ENCODE data around the gene ZC3H7B.

ZC3H7B gene

DNA sequence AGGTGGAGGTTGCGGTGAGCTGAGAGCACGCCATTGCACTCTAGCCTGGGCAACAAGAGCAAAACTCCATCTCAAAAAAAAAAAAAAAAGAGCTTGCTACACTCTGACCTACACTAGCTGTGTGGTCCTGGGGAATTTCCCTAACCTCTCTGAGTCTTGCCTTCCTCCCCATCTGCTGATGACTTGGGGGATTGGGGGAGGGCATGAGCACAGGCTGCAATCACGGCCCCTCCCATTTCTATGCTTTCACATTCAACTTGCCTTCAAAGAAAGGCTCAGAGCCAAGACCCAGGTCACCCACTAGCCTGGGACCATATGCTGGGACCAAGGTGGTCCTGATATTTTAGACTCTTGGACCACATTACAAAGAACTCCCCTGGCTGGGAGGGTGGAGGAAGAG, 40.7 kb downstream of the ZC3H7B start:
- H3K27ac ChIP-seq (ENCODE audit: low read length), result no peak overlapping the region
- DNase-seq (ENCODE audit: low read depth, low spot score), result no peak
- peaks cover 32% of the 10 kb centered on the region for H3K36me3 ChIP-seq (ENCODE audit: control insufficient read depth, insufficient read depth, low read length)
- H3K4me1 ChIP-seq (ENCODE audit: control insufficient read depth, insufficient read depth, low read length), result no peaks in the 10 kb centered on the region
- H3K27me3 ChIP-seq (ENCODE audit: control insufficient read depth, insufficient read depth, low read length), result no peaks in the 10 kb centered on the region
- WGBS (ENCODE audit: insufficient coverage, insufficient read length), result no CpG with 5 or more reads among the region's 3 CpGs
- no peaks in the 10 kb centered on the region for H3K9me3 ChIP-seq (ENCODE audit: control insufficient read depth, insufficient read depth, low read length)
- no peak overlapping the region for H3K4me3 ChIP-seq (ENCODE audit: low read length)

DNA sequence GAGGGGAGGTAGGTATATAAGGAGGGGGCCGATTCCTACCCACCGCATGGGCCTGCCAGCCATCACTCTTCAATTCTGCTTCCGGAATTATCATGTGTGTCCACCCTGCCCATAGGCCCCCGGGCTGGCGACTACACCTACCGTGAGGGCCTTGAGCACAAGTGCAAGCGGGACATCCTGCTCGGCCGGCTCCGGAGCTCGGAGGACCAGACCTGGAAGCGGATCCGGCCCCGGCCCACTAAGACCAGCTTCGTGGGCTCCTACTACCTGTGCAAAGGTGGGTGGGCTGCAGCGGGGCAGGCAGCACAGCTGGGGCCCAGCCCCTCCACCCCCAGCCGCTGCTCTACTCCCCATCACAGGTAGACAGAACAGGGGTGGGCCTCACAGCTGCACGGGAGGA, 42.0 kb downstream of the ZC3H7B start:
- Histone ChIP-seq H3K4me1 (ENCODE audit: control insufficient read depth, insufficient read depth, low read length) (no peaks in the 10 kb centered on the region), H3K36me3 (ENCODE audit: control insufficient read depth, insufficient read depth, low read length) (peaks cover 42% of the 10 kb centered on the region), H3K4me3 (ENCODE audit: low read length) (no peak overlapping the region), H3K9me3 (ENCODE audit: control insufficient read depth, insufficient read depth, low read length) (no peaks in the 10 kb centered on the region), H3K27me3 (ENCODE audit: control insufficient read depth, insufficient read depth, low read length) (no peaks in the 10 kb centered on the region), H3K27ac (ENCODE audit: low read length) (no peak overlapping the region)
- no peak for DNase-seq (ENCODE audit: low read depth, low spot score)
- WGBS (ENCODE audit: insufficient coverage, insufficient read length), result no CpG with 5 or more reads among the region's 18 CpGs

DNA sequence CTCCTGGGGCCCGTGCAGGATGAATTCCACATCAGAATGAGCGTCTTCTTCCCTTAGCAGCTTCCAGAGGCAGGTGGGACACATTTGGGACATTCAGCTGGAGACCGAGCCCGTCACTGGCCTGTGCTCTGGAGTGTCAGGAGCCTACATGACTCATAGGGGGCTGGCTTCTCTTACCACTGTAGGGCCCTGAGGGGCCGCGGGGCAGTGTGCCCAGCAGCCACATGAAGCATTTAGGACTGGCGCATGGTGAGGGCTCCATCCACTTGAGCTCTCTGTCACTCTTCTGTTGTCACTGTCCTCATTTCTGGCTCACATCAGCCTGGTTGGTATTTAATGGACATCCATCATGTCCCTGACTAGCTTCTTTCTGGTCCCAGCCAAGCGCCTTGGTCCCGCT, 42.4 kb downstream of the ZC3H7B start:
- H3K27me3 ChIP-seq (ENCODE audit: control insufficient read depth, insufficient read depth, low read length), result no peaks in the 10 kb centered on the region
- no peak overlapping the region for H3K27ac ChIP-seq (ENCODE audit: low read length)
- no peaks in the 10 kb centered on the region for H3K4me1 ChIP-seq (ENCODE audit: control insufficient read depth, insufficient read depth, low read length)
- H3K36me3 ChIP-seq (ENCODE audit: control insufficient read depth, insufficient read depth, low read length), result peaks cover 45% of the 10 kb centered on the region
- H3K9me3 ChIP-seq (ENCODE audit: control insufficient read depth, insufficient read depth, low read length), result no peaks in the 10 kb centered on the region
- DNase-seq (ENCODE audit: low read depth, low spot score), result no peak
- no CpG with 5 or more reads among the region's 9 CpGs for WGBS (ENCODE audit: insufficient coverage, insufficient read length)
- H3K4me3 ChIP-seq (ENCODE audit: low read length), result no peak overlapping the region

DNA sequence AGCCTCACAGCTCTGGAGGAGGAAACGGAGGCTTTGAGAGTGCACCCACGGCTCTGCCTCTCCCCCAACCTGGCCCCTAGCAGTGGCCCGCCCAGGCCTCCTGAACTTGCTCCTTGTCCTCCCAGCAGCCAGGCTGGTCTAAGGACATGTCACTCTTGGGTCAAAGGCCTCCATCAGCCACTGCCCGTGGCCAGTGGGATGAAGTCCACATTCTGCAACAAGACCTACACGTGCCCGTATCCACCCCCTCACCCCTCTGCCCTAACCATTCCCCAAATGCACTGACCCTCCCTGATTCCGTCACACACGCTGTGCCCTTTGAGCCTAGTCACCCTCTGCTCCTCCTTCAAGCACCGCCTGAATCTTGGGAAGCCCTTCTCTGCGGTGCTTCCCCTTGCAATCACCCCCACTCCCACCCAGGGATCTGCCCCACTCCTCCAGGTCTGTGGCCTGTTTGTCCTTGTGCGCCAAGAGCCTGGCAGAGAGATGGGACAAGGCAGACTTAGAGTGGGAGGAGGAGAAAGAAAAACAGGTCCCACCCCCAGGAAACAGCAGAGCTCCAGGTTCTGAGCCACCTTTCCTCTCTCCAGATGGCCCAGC, 43.0 kb downstream of the ZC3H7B start:
- Histone ChIP-seq H3K27me3 (ENCODE audit: control insufficient read depth, insufficient read depth, low read length) (no peaks in the 10 kb centered on the region), H3K27ac (ENCODE audit: low read length) (no peak overlapping the region), H3K9me3 (ENCODE audit: control insufficient read depth, insufficient read depth, low read length) (no peaks in the 10 kb centered on the region), H3K4me3 (ENCODE audit: low read length) (no peak overlapping the region), H3K4me1 (ENCODE audit: control insufficient read depth, insufficient read depth, low read length) (no peaks in the 10 kb centered on the region), H3K36me3 (ENCODE audit: control insufficient read depth, insufficient read depth, low read length) (peaks cover 48% of the 10 kb centered on the region)
- no peak for DNase-seq (ENCODE audit: low read depth, low spot score)
- no CpG with 5 or more reads among the region's 11 CpGs for WGBS (ENCODE audit: insufficient coverage, insufficient read length)

DNA sequence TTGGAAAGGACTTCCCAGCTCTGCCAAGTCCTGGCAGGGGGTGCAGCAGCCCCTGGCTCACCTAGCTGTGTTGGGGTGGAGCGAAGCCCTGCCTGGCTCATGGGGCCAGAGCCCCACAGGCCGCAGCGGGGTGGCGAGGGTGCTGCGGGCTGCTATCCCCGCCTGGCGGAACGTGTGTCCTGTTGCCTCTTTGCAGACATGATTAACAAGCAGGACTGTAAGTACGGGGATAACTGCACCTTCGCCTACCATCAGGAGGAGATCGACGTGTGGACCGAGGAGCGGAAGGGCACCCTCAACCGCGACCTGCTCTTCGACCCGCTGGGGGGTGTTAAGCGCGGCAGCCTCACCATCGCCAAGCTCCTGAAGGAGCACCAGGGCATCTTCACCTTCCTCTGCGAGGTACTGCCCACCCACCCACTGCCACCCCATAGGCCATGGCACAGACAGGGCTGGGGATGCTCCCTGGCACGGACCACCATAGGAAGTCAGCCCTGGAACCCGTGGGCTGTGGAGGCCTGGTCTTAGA, 44.5 kb downstream of the ZC3H7B start:
- H3K27ac ChIP-seq (ENCODE audit: low read length), result no peak overlapping the region
- no CpG with 5 or more reads among the region's 24 CpGs for WGBS (ENCODE audit: insufficient coverage, insufficient read length)
- no peak overlapping the region for H3K4me3 ChIP-seq (ENCODE audit: low read length)
- H3K36me3 ChIP-seq (ENCODE audit: control insufficient read depth, insufficient read depth, low read length), result peaks cover 49% of the 10 kb centered on the region
- DNase-seq (ENCODE audit: low read depth, low spot score), result no peak
- no peaks in the 10 kb centered on the region for H3K4me1 ChIP-seq (ENCODE audit: control insufficient read depth, insufficient read depth, low read length)
- no peaks in the 10 kb centered on the region for H3K27me3 ChIP-seq (ENCODE audit: control insufficient read depth, insufficient read depth, low read length)
- no peaks in the 10 kb centered on the region for H3K9me3 ChIP-seq (ENCODE audit: control insufficient read depth, insufficient read depth, low read length)

DNA sequence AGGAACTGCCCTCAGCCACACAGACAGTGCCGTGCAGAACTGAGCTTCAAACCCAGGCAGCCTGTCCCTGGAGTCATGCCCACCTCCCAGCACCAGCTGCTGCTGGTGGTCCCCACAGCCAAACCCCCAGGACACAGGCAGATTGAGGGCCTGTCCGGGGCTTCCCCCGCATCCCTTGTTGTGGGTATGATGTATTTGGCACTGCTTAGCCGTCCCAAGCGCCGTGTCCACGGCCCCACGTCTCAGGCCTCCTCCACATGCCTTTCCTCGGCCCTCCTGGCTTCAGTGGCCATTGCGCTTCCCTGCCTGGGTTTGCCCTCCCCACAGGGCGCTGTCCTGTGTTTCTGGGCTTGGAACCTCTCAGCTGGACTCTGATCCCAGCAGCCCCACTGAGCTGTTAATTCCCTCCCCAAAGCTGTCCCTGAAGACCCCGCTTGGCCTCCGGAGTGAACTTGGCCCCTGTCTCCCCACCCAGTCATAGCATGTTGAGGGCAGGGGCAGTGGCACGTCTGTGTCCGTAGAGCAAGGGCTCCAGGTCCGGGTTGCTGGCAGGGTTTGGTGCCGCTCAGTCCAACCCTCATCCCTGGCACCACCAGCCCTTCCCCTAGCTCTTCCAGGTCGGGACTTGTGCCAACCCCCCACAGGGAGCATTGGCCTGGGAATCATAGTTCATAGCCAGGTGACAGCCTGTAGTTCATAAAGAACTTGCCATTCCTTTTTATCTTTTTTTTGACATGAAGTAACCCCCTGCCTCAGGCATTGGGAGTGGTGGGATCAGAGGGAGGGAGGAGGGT, 45.9 kb downstream of the ZC3H7B start:
- H3K27ac ChIP-seq (ENCODE audit: low read length), result no peak overlapping the region
- peaks cover 58% of the 10 kb centered on the region for H3K36me3 ChIP-seq (ENCODE audit: control insufficient read depth, insufficient read depth, low read length)
- no peak for DNase-seq (ENCODE audit: low read depth, low spot score)
- no peaks in the 10 kb centered on the region for H3K4me1 ChIP-seq (ENCODE audit: control insufficient read depth, insufficient read depth, low read length)
- WGBS (ENCODE audit: insufficient coverage, insufficient read length), result no CpG with 5 or more reads among the region's 18 CpGs
- H3K4me3 ChIP-seq (ENCODE audit: low read length), result no peak overlapping the region
- H3K27me3 ChIP-seq (ENCODE audit: control insufficient read depth, insufficient read depth, low read length), result no peaks in the 10 kb centered on the region
- H3K9me3 ChIP-seq (ENCODE audit: control insufficient read depth, insufficient read depth, low read length), result no peaks in the 10 kb centered on the region

DNA sequence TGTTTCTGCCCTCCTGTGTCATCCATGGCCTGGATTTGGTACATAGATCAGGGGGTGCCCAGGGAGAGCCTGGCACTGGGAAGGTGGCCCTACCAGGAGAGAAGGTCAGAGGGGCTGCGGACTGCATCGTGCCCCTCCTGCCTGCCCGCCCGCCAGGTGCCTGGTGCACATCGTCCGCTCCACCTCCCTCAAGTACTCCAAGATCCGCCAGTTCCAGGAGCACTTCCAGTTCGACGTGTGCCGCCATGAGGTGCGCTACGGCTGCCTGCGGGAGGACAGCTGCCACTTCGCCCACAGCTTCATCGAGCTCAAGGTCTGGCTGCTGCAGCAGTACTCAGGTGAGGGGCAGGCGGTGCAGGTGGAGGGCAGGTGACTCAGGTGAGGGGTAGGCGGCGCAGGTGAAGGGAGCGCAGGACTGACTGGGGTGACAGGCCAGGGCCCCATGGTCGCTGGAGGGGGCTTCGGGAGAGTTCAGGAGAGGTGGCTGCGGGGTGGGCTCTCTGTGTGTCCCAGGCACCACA, 47.7 kb downstream of the ZC3H7B start:
- Histone ChIP-seq H3K4me3 (ENCODE audit: low read length) (no peak overlapping the region), H3K36me3 (ENCODE audit: control insufficient read depth, insufficient read depth, low read length) (peaks cover 58% of the 10 kb centered on the region), H3K27ac (ENCODE audit: low read length) (no peak overlapping the region), H3K4me1 (ENCODE audit: control insufficient read depth, insufficient read depth, low read length) (no peaks in the 10 kb centered on the region), H3K9me3 (ENCODE audit: control insufficient read depth, insufficient read depth, low read length) (no peaks in the 10 kb centered on the region), H3K27me3 (ENCODE audit: control insufficient read depth, insufficient read depth, low read length) (no peaks in the 10 kb centered on the region)
- no peak for DNase-seq (ENCODE audit: low read depth, low spot score)
- no CpG with 5 or more reads among the region's 22 CpGs for WGBS (ENCODE audit: insufficient coverage, insufficient read length)

DNA sequence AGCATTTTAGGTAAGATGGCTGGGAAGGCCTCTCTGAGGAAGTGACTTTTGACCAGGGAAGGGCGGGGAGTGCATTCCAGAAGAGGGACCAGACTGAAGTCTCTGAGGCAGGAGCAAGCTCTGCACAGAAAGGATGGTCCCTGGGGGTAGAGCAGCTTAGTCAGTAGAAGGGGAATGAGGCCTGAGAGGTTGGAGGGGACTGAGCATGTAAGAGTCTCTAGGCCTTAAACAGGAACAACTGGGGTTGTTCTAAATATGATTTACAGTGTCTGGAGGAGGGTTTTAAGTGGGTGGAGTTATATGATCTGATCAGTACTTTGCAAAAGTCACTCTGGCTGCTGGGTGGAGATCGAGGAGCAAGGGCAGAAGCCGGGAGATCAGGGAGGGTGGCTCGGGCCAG, 48.8 kb downstream of the ZC3H7B start:
- no peak overlapping the region for H3K27ac ChIP-seq (ENCODE audit: low read length)

DNA sequence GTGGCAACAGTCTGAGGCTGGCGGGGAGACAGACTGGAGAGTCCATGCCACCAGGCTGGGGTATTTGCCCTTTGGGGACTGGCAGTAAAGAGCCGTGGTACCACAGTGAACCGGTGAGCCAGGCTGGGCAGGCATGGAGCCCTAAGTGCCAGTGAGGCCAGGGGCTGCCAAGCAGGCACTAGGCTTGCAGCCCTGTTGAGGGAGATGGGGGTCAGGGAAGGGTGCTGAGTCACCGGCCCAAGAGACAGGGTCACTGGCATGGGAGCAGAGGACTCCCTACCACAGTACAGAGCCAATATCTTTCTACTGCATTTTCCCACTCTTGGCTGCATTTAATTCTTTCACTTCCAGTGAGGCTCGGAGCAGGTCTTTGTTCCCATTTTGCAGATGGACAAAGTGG, 49.7 kb downstream of the ZC3H7B start:
- no peaks in the 10 kb centered on the region for H3K27me3 ChIP-seq (ENCODE audit: control insufficient read depth, insufficient read depth, low read length)
- DNase-seq (ENCODE audit: low read depth, low spot score), result no peak
- peaks cover 57% of the 10 kb centered on the region for H3K36me3 ChIP-seq (ENCODE audit: control insufficient read depth, insufficient read depth, low read length)
- H3K27ac ChIP-seq (ENCODE audit: low read length), result no peak overlapping the region
- no CpG with 5 or more reads among the region's 5 CpGs for WGBS (ENCODE audit: insufficient coverage, insufficient read length)
- H3K4me3 ChIP-seq (ENCODE audit: low read length), result no peak overlapping the region
- no peaks in the 10 kb centered on the region for H3K4me1 ChIP-seq (ENCODE audit: control insufficient read depth, insufficient read depth, low read length)
- H3K9me3 ChIP-seq (ENCODE audit: control insufficient read depth, insufficient read depth, low read length), result no peaks in the 10 kb centered on the region

More for the DNA sequence above, 48.8 kb downstream of the ZC3H7B start:
- Histone ChIP-seq H3K27me3 (ENCODE audit: control insufficient read depth, insufficient read depth, low read length) (no peaks in the 10 kb centered on the region), H3K4me1 (ENCODE audit: control insufficient read depth, insufficient read depth, low read length) (no peaks in the 10 kb centered on the region), H3K4me3 (ENCODE audit: low read length) (no peak overlapping the region), H3K36me3 (ENCODE audit: control insufficient read depth, insufficient read depth, low read length) (peaks cover 56% of the 10 kb centered on the region), H3K9me3 (ENCODE audit: control insufficient read depth, insufficient read depth, low read length) (no peaks in the 10 kb centered on the region)
- WGBS (ENCODE audit: insufficient coverage, insufficient read length), result no CpG with 5 or more reads among the region's 4 CpGs
- no peak for DNase-seq (ENCODE audit: low read depth, low spot score)

DNA sequence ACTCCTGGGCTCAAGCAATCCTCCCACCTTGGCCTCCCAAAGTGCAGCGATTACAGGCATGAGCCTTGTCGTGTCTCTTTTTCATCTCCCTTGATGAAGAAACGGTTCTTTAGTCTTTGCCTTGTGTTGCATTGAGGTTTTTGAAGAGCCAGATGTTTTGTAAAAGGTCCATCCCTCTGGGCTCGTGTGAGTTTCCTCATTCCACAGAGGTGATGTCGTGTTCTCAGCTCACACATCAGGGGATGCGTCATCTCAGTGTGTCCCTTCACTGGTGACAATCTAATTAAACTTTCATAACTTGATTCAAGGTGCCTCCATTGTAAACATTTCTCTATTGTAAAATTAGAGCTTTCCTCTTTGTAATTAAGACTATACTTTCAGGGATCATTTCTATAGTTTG, 50.7 kb downstream of the ZC3H7B start:
- DNase-seq (ENCODE audit: low read depth, low spot score), result no peak
- Histone ChIP-seq H3K36me3 (ENCODE audit: control insufficient read depth, insufficient read depth, low read length) (peaks cover 59% of the 10 kb centered on the region), H3K4me1 (ENCODE audit: control insufficient read depth, insufficient read depth, low read length) (no peaks in the 10 kb centered on the region), H3K9me3 (ENCODE audit: control insufficient read depth, insufficient read depth, low read length) (no peaks in the 10 kb centered on the region), H3K27me3 (ENCODE audit: control insufficient read depth, insufficient read depth, low read length) (no peaks in the 10 kb centered on the region), H3K4me3 (ENCODE audit: low read length) (no peak overlapping the region), H3K27ac (ENCODE audit: low read length) (no peak overlapping the region)
- no CpG with 5 or more reads among the region's 6 CpGs for WGBS (ENCODE audit: insufficient coverage, insufficient read length)
